ENCODE measurements around the gene RNF223. TPM values are rescaled to one million over a fixed set of nuclear protein-coding genes. Genes with fewer than 3 reads are reported as not detected.
"Not testable (repeated sequence)": the region's sequence is repeated elsewhere in the genome, so short reads cannot be mapped to it uniquely, and the experiment has no call there.

RNF223 gene
- total RNA-seq, 4 donors from 2014 or later: not detected

- TF ChIP-seq POLR2A (IDR thresholded peaks at IDR 0.05) (no peak), CTCF (IDR thresholded peaks at IDR 0.05) (peak; percentile 64 to 80 (median 77)), EP300 (IDR thresholded peaks at IDR 0.05) (no peak)
- peaks cover 0 to 26% of the 10 kb centered on the region in 2 donors for H3K27me3 ChIP-seq
- peak overlapping the region; percentile 9 to 53 (median 35) for H3K4me3 ChIP-seq
- no peaks in the 10 kb centered on the region for H3K9me3 ChIP-seq
- peaks cover 0 to 40% (median 24%) of the 10 kb centered on the region in 4 donors for H3K4me1 ChIP-seq
- H3K27ac ChIP-seq: peak overlapping the region in 1 of 4 donors; percentile 42
- peaks cover 0 to 27% (median 0%) of the 10 kb centered on the region in 3 donors for H3K36me3 ChIP-seq
- no peak for DNase-seq (ENCODE audit: low spot score in 2 of 2)
- WGBS, 2 donors: 4 to 11% methylated on average over 28 to 32 of the region's 73 CpGs
Observed at GRCh38 chr1:1033009-1033587, 41.0 kb downstream of the RNF223 start.

GRCh38 chr1:1032424-1032823, 41.7 kb downstream of the RNF223 start:
- H3K27me3 ChIP-seq: peaks cover 0 to 26% of the 10 kb centered on the region in 2 donors
- H3K27ac ChIP-seq: peak overlapping the region in 1 of 4 donors; percentile 42
- 47 to 52% methylated on average over 14 to 16 of the region's 16 CpGs for WGBS, 2 donors
- peak overlapping the region in 1 of 4 donors; percentile 53 for H3K4me3 ChIP-seq
- peaks cover 0 to 24% (median 0%) of the 10 kb centered on the region in 3 donors for H3K36me3 ChIP-seq
- H3K9me3 ChIP-seq: no peaks in the 10 kb centered on the region
- no peak for TF ChIP-seq EP300 (IDR thresholded peaks at IDR 0.05)
- no peak for TF ChIP-seq CTCF (IDR thresholded peaks at IDR 0.05)
- no peak for TF ChIP-seq POLR2A (IDR thresholded peaks at IDR 0.05)
- DNase-seq (ENCODE audit: low spot score in 2 of 2): no peak
- H3K4me1 ChIP-seq: peaks cover 0 to 40% (median 24%) of the 10 kb centered on the region in 4 donors

GRCh38 chr1:1031659-1032235, 42.4 kb downstream of the RNF223 start:
- TF ChIP-seq POLR2A (IDR thresholded peaks at IDR 0.05): no peak
- no peak for TF ChIP-seq EP300 (IDR thresholded peaks at IDR 0.05)
- no peak for TF ChIP-seq CTCF (IDR thresholded peaks at IDR 0.05)
- peak overlapping the region in 1 of 4 donors; percentile 15 for H3K27ac ChIP-seq
- peaks cover 0 to 26% of the 10 kb centered on the region in 2 donors for H3K27me3 ChIP-seq
- H3K36me3 ChIP-seq: peaks cover 0 to 17% (median 0%) of the 10 kb centered on the region in 3 donors
- 72 to 75% methylated on average over 11 of the region's 11 CpGs for WGBS, 2 donors
- no peaks in the 10 kb centered on the region for H3K9me3 ChIP-seq
- no peak for DNase-seq (ENCODE audit: low spot score in 2 of 2)
- no peak overlapping the region for H3K4me3 ChIP-seq
- H3K4me1 ChIP-seq: peaks cover 0 to 40% (median 24%) of the 10 kb centered on the region in 4 donors

- 39 to 48% methylated on average over 4 to 6 of the region's 7 CpGs for WGBS, 2 donors
Observed at GRCh38 chr1:1030867-1031658, 43.0 kb downstream of the RNF223 start.

GRCh38 chr1:1027791-1028190, 46.3 kb downstream of the RNF223 start:
- no peak for TF ChIP-seq EP300 (IDR thresholded peaks at IDR 0.05)
- TF ChIP-seq CTCF (IDR thresholded peaks at IDR 0.05): no peak
- Histone ChIP-seq H3K36me3 (no peaks in the 10 kb centered on the region), H3K27me3 (peaks cover 0 to 10% of the 10 kb centered on the region in 2 donors), H3K9me3 (no peaks in the 10 kb centered on the region), H3K4me3 (no peak overlapping the region), H3K27ac (no peak overlapping the region), H3K4me1 (peaks cover 0 to 46% (median 14%) of the 10 kb centered on the region in 4 donors)
- no peak for DNase-seq (ENCODE audit: low spot score in 2 of 2)
- 70 to 86% methylated on average over 5 to 17 of the region's 17 CpGs for WGBS, 2 donors

More at GRCh38 chr1:1030867-1031658, 43.0 kb downstream of the RNF223 start:
- Histone ChIP-seq H3K27me3 (peaks cover 0 to 26% of the 10 kb centered on the region in 2 donors), H3K4me1 (peaks cover 0 to 42% (median 24%) of the 10 kb centered on the region in 4 donors), H3K36me3 (peaks cover 0 to 10% (median 0%) of the 10 kb centered on the region in 3 donors), H3K27ac (peak overlapping the region in 1 of 4 donors; percentile 15)
- not testable (repeated sequence) for H3K4me3 ChIP-seq; DNase-seq (ENCODE audit: low spot score in 2 of 2); H3K9me3 ChIP-seq

Data from tibial nerve (tissue), 4 donors.